GM12872 (cell line): Measurements from ENCODE around the gene ACAT2.

ENCODE experiments used
- CTCF ChIP-seq: IDR thresholded peaks from 3 replicates; pipeline ENCODE4 v1.5.1; 2011; ENCODE audit warnings: low read depth, mild to moderate bottlenecking, low read length, moderate library complexity; ENCODE audit not compliant: insufficient read depth

Gene ACAT2

GRCh38 chr6:159727717-159728445 is 34.0 kb upstream of the ACAT2 start:
- TF ChIP-seq CTCF = no peak

- TF ChIP-seq CTCF = no peak
These were observed 33.3 kb upstream of the ACAT2 start for GRCh38 chr6:159728531-159728964.

- no peak for TF ChIP-seq CTCF
These were observed 32.1 kb upstream of the ACAT2 start for GRCh38 chr6:159729598-159730331.

GRCh38 chr6:159730332-159730676 is 31.5 kb upstream of the ACAT2 start:
- no peak for TF ChIP-seq CTCF

GRCh38 chr6:159736908-159737307 is 24.9 kb upstream of the ACAT2 start:
- TF ChIP-seq CTCF = no peak

- TF ChIP-seq CTCF = no peak
These were observed 22.5 kb upstream of the ACAT2 start for GRCh38 chr6:159739341-159739740.

- no peak for TF ChIP-seq CTCF
These were observed 19.7 kb upstream of the ACAT2 start for GRCh38 chr6:159742165-159742564.
